Psoas muscle (tissue), 8 donors: ENCODE data around the gene OLFM2. TPM values are rescaled to one million over a fixed set of nuclear protein-coding genes. Genes with fewer than 3 reads are reported as not detected.

Source experiments
- ATAC-seq, 4 donors: fragments of 200-7000 bp; cut with Tn5 transposase; one replicate each; pipeline ENCODE4 v1.9.1; 2020; ENCODE audit warnings: moderate library complexity in 3 of 4, mild to moderate bottlenecking in 2 of 4
- DNase-seq, 2 donors: peaks; one replicate each; pipeline ENCODE4 v3.0.0-alpha.2; 2020
- H3K27ac ChIP-seq: fragments of 200-600 bp; one replicate; pipeline ENCODE4 v1.8.0; 2022
- H3K27me3 ChIP-seq, 3 donors: fragments of 200-600 bp in 1 of 3; one replicate each; pipeline versions ENCODE4 v1.6.1 to v1.8.0; 2013 to 2022; ENCODE audit warnings: low read length in 2 of 3, mild to moderate bottlenecking in 2 of 3, moderate library complexity in 1 of 3; ENCODE audit not compliant: insufficient read depth in 3 of 3
- H3K36me3 ChIP-seq, 2 donors: fragments of 200-600 bp in 1 of 2; one replicate each; pipeline versions ENCODE4 v1.6.1 to v1.8.0; 2013 to 2022; ENCODE audit warnings: low read depth in 1 of 2, mild to moderate bottlenecking in 1 of 2, moderate library complexity in 1 of 2; ENCODE audit not compliant: insufficient read depth in 1 of 2
- H3K4me1 ChIP-seq: fragments of 200-600 bp; one replicate; pipeline ENCODE4 v1.8.0; 2022
- H3K4me3 ChIP-seq: fragments of 200-600 bp; one replicate; pipeline ENCODE4 v1.8.0; 2022; ENCODE audit warnings: mild to moderate bottlenecking
- H3K9me3 ChIP-seq: fragments of 200-600 bp; one replicate; pipeline ENCODE4 v1.8.0; 2022
- WGBS, 3 donors: extraction: QIAGEN DNeasy Blood & Tissue Kit; methylation state at CpG; one replicate each; pipeline versions ENCODE4 v1.1.6 to v1.1.7; 2013; 5-methylcytosine and 5-hydroxymethylcytosine counted together
- intact Hi-C, 2 donors: fragments of 100-400 bp; cut with DNase I; formaldehyde crosslinking; loops; one replicate each; pipeline versions ENCODE4 v1.11.0 to v1.14.2; 2022
- polyA plus RNA-seq, 3 donors: library from polyadenylated mRNA; stranded (reverse); fragments of 200-250 nt; gene quantifications; one replicate each; pipeline ENCODE4 v1.2.3, GENCODE V29; 2013
- total RNA-seq, 4 donors: library from RNA; stranded (reverse); fragmentation: NEBNext Ultra II Directional in 2 of 4; extraction: Animal tissue kit (Norgen Biotek cat#: 25700) in 2 of 4; gene quantifications; one replicate each; pipeline versions ENCODE4 v1.2.1 to v1.2.4, GENCODE V29; 2021 to 2023
- TF ChIP-seq, protein P1 (sequence below): fragments of 200-600 bp; IDR thresholded peaks from one replicate; pipeline ENCODE4 v1.8.0; 2022; ENCODE audit warnings: antibody characterized with exemption
- donor health status: healthy with polysubstance abuse.
- donor health status: DM: no; HTN: no; CAD: no; lungs with moderate emphysema.
- donor health status: Bipolar disorder and iron deficiency.
- donor health status: healthy.
- donor health status: DM: yes; HTN: yes; CAD: no.
- donor health status: DM: no; HTN: no; CAD: no.
- donor health status: DM: no; HTN: no; CAD: no.
- donor health status: DM: yes; HTN: yes; CAD: no.

Gene OLFM2
- total and polyA plus RNA-seq, 7 donors: 0.48 to 5.1 (median 1.0) TPM

DNA sequence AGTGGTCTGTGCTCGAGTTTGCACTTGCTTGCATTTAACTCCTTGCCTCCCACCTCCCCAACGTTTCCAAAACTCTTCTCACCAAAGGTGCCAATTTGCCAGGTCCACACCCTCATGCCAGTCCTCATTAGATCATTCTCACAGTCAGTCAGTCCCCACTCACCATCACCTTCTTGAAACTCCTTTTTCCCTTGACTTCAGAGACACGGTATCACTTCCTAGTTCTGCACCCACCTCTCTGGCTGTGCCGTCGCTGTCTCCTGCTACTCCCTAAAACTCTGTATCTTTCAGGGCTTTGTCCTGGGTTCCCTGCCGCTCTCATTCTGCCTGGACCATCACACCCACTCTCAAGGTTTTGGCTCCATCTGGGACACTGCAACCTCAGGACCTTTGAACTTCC lies 19.6 kb downstream of the OLFM2 start:
- 41 to 45% (median 44%) methylated on average over 6 of the region's 6 CpGs for WGBS, 3 donors
- no peaks in the 10 kb centered on the region for H3K36me3 ChIP-seq
- H3K27me3 ChIP-seq: peaks cover 0 to 43% (median 14%) of the 10 kb centered on the region in 3 donors
- H3K27ac ChIP-seq: no peak overlapping the region
- H3K4me3 ChIP-seq: no peak overlapping the region
- TF ChIP-seq, protein P1, sequence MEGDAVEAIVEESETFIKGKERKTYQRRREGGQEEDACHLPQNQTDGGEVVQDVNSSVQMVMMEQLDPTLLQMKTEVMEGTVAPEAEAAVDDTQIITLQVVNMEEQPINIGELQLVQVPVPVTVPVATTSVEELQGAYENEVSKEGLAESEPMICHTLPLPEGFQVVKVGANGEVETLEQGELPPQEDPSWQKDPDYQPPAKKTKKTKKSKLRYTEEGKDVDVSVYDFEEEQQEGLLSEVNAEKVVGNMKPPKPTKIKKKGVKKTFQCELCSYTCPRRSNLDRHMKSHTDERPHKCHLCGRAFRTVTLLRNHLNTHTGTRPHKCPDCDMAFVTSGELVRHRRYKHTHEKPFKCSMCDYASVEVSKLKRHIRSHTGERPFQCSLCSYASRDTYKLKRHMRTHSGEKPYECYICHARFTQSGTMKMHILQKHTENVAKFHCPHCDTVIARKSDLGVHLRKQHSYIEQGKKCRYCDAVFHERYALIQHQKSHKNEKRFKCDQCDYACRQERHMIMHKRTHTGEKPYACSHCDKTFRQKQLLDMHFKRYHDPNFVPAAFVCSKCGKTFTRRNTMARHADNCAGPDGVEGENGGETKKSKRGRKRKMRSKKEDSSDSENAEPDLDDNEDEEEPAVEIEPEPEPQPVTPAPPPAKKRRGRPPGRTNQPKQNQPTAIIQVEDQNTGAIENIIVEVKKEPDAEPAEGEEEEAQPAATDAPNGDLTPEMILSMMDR: no peak
- ATAC-seq: no peak
- no peak for DNase-seq
- H3K4me1 ChIP-seq: no peaks in the 10 kb centered on the region
- intact Hi-C loops: no loop called here
- H3K9me3 ChIP-seq: no peaks in the 10 kb centered on the region

DNA sequence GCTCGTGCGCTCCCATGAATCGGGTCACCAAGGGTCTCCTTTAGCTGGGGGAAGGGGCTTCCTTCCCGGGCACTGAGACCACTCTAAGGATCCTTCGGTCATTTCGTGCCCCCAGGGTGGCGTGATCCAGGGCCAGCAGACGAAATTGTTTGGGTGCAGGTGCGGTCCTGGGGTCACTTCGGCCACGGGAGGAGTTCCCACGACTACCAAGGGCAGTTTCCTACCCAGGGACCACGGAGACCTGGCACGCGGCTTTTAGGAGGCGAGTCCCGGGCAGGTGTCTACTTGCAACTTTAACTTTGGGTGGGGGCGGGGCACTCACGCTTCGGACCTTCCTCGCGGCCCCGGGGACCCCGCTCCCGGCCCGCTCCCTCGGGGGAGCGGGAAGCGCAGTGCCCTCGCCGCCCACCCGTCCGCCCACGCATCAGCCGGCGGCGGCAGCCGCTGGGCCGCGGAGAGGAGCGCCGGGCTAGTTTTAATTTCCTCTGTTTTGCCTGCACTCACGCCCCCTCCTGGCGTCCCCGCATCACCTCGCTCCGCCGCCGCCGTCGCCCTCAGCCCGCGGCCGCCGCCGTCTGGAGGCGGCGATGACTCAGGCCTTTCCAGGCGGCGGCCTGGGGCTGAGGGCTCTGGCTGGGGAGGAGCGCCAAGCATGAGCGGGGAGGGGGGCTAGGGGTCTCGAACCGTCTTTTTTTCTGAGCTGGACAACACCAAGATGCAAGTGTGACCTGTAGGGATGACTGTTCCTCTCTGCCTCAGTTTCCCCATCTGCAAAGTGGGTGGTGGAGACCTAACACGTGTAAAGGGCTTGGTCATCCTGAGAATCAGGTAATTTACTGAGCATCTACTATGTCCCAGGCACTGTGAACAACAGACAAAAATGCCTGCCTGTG lies 21.8 kb downstream of the OLFM2 start:
- intact Hi-C loops: no loop called here

DNA sequence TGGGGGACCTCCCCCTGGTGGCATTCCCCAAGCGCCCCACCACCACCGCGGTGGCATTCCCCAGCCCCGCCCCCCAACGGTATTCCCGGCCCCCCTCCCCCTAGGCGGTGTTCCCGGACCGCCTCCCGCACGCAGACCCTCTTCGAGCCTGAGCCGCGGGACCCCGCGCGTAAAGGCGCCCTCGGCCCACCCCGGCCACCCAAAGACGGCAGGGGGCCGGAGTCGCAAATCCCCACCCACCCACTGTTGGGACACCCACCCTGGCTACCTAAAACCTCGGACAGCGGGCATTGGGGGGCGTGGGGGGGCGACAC lies 22.4 kb downstream of the OLFM2 start:
- no peak overlapping the region for H3K27ac ChIP-seq
- no peak for DNase-seq
- WGBS, 3 donors: 0 to 3% (median 1%) methylated on average over 11 to 27 of the region's 27 CpGs
- no peak for ATAC-seq
- H3K4me3 ChIP-seq: peak overlapping the region; percentile 58
- TF ChIP-seq, protein P1: no peak
- H3K27me3 ChIP-seq: peaks cover 0 to 65% (median 14%) of the 10 kb centered on the region in 3 donors
- H3K36me3 ChIP-seq: no peaks in the 10 kb centered on the region
- no peaks in the 10 kb centered on the region for H3K9me3 ChIP-seq
- intact Hi-C loops: no loop called here
- no peaks in the 10 kb centered on the region for H3K4me1 ChIP-seq

More for the DNA sequence above, 21.8 kb downstream of the OLFM2 start:
- TF ChIP-seq, protein P1: peak; percentile 26
- Histone ChIP-seq H3K4me3 (peak overlapping the region; percentile 58), H3K27ac (no peak overlapping the region), H3K4me1 (no peaks in the 10 kb centered on the region), H3K9me3 (no peaks in the 10 kb centered on the region), H3K27me3 (peaks cover 0 to 63% (median 14%) of the 10 kb centered on the region in 3 donors), H3K36me3 (no peaks in the 10 kb centered on the region)
- peak; percentile 19 to 66 (median 53) for ATAC-seq
- DNase-seq: peak; percentile 72 to 78
- WGBS, 3 donors: 1 to 2% (median 1%) methylated on average over 40 to 65 of the region's 65 CpGs

DNA sequence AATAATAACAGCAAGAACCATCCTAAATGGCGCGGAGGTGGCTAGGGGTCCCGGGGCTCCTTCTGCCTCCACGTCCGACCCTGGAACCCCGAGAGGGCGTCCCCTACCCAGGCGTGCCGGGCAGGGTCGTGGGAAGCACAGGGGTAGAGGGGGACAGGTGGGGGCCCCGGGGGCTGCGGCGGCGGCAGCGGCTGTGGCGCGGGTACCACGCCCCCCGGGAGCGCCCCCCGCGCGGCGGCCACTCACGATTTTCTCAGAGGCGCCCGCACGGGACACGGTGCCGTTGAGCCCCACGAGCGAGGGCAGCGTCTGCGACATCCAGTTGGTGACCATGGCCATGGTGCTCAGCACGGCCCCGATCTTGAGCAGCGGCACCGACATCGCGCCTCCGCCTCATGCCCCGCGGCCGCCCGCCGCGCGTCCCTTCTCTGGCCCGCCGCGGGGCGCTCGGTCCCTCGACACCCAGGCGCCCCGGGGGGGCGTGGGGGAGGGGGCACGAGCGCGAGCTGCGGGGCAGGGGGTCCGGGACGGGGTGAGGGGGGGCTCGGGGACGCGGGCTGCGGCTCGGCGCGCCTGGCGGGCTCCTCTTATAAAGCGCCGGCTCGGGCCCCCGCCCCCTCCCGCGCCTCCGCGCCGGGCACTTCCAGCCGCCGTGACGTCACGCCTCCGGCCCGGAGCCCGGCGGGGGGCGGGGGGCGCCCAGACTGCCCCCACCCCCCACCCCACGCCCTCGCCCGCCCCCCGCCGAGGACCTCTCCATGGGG lies 22.9 kb downstream of the OLFM2 start:
- Histone ChIP-seq H3K4me3 (peak overlapping the region; percentile 58), H3K27me3 (peaks cover 0 to 65% (median 14%) of the 10 kb centered on the region in 3 donors), H3K27ac (no peak overlapping the region), H3K4me1 (no peaks in the 10 kb centered on the region), H3K36me3 (no peaks in the 10 kb centered on the region), H3K9me3 (no peaks in the 10 kb centered on the region)
- TF ChIP-seq, protein P1: no peak
- intact Hi-C loops: no loop called here
- 1 to 3% (median 2%) methylated on average over 34 to 95 of the region's 95 CpGs for WGBS, 3 donors
- ATAC-seq: peak in 1 of 4 donors; percentile 19
- DNase-seq: no peak
